HG02588 (cell line): ENCODE measurements around the gene LRRC30.

ENCODE experiments used
- ATAC-seq: cut with Tn5 transposase; IDR thresholded peaks from one replicate; pipeline ENCODE4 v1.9.1; 2021; ENCODE audit warnings: mild to moderate bottlenecking, moderate library complexity; ENCODE audit not compliant: unreplicated experiment

The LRRC30 gene

DNA sequence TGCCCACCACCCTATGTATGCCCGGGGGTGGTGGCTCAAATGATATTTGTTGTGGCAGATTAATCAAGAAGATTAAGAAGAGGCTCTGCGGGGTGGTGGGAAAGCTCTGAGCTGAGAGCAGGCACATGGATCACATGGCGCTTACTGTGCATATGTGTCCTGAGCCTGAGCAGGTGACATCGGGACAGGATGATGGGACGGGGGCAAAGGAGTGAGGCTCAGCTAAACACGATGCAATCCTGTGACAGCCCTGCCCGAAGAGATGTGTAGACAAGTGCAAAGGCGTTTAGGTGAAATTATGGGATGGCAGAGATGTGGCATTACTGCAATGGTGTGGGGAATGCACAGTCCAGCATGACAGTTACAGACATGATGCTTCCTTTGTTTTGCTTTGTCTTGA, 6.0 kb downstream of the LRRC30 start:
- no peak for ATAC-seq

DNA sequence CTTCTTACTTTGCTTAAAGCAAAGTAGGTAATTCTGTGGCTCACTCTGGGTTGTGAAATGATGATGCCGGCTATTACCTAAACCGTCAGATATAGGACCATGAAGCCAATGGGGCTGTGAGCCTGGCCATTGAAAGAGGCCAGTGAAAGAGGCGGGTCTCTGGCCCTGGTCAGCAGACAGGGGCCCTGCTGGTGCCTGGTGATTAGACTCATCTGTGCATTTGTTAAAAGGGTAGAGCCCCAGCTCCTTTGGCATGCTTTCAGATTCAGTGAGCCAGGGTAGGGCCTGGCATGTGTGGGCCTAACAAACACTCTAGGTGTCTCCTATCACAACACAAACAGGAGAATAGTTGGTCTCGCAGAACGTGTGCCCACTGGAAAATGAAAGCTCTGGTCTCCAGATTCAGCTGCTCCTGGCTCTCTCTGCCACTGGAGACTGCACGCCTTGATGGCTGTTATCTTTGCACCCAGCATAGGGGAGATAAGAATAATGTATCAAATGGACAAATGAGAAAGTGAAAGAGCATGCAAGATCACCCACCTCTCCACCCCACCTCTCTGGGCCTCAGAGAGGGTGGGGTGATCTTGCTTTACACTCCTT, 6.9 kb downstream of the LRRC30 start:
- no peak for ATAC-seq

DNA sequence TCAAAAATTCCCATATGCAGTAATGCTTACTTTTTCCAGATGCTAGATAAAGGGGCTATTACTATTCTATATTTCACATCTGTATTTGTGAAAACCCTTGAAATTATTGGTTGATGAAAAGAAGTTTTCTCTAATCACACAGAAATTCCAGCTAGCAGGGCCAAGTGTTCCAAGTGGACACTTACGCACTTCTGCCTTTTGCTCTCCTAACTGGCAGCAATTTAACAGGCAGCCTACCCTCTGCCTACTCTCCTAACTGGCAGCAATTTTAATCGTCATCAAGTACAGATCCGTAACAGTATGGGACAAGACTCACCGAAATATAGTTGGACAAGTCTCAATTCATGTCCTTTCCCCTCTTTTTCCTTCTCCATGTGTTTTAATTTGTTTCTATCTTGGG, 12.0 kb downstream of the LRRC30 start:
- ATAC-seq: no peak

DNA sequence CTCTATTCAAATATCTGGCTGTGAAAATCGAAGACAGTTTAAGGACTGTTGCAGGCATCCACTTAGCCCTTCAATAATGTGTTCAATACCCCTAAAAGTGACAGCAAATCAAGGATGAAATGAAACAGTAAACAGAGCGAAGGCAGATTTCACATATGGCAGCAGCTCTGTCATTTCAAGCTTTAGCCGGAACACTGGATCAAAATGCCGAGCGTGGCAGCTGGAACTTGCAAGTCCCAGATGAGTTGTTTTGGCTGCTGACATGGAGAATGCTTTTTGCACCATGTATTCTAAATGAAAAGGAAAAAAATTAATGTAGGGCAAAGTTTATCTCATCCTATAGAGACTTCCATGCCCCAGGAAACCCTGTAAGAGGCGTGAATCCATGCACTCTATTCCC, 18.0 kb downstream of the LRRC30 start:
- ATAC-seq: no peak

DNA sequence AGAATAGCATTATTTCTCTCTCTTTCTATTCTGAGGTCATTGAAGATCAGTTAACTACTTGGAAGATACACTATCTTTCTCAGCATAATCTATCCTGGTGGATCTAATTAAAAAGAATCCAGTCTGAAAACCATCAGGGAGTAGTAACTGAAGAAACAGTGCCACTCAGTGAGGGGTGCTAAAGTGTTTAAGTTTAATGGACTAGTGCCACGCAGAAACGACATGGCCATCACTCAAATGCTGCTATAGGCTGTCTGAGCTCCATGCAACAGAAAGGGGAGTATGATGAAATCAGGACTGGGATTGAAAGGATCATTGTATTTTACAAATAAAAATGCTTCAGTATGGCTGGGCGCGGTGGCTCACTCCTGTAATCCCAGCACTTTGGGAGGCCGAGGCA, 23.3 kb downstream of the LRRC30 start:
- ATAC-seq: no peak

DNA sequence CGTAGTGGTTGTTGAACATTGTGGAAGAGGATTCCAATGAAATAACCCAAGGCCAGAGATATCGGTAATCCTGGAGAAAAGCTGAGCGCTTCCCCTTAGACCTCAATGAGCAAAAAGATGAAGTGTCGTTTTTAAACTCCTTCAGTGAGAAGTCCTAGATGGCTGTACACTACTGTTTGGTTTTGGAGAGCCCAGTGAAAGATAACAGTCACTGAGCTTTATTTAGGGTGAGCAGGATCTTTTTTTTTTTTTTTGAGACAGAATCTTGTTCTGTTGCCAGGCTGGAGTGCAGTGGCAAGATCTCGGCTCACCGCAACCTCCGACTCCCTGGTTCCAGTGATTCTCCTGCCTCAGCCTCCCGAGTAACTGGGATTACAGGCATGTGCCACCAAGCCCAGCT, 24.2 kb downstream of the LRRC30 start:
- ATAC-seq: no peak

DNA sequence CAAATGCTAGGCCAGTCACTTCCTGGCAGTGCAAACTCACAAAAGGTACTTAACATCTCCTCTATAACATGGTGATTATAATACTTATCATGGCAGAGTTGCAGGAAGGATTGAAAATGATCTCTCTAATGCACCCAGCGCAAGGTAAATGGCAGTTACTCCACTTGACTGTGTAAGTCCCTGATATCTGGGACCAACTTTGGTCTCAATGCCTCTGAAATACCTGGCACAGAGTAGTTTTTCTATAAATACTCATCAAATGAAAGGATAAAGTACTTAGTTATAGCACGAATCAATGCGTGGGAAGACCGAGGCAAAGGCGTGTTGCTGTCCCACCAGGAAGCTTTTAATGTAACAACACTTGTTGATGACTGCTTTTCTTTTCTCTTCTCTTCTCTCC, 24.8 kb downstream of the LRRC30 start:
- ATAC-seq: no peak

DNA sequence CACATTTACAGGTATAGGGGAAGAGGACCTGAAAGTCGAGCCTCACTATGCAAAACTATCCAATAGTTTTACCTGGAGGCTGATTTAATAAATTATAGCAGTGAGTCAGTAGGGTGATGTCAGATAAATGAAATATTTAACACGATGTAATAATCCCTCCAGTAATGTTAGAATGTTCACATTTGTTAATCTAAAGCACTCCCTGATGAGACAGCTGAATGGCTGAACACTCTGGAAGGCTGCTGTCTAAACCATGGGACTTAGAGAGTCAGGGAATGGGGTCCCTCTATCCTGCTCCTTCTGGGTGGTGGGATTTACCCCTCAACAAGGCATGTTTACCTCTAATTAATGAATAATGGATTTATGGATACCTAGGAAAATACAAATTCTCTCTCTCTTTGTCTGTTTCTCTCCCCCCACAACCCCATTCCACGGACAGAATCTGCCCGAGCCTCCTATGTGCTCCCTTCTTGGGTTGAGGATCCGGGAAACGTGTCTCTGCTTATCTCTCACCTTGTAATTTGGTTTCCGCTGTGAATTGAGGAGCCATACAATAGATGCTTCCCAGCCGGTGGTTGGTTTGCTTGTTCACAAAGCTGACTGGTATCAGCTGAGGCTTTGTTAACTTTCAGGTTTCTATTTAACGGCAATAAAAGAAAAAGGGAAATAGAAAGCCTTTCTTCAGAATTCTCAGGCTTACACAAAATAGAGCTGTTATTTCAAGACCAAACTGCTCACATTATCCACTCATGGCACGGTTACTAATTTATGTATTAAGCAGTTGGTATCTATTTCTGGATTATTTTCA, 25.9 kb downstream of the LRRC30 start:
- ATAC-seq: no peak

DNA sequence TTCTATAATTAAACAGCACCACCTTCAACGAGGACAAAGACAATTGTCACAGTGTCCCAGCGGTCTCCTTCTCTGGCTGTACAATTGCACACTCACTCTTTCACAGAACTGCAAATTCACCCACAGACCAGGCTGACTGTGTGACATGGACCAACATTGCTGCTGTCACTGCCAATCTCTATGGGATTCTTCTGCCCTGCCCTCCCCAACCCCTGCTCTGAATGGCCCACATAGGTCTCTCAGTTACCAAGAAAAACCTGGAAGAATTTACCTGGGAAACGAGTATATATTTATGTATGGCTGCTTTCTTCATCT, 26.5 kb downstream of the LRRC30 start:
- no peak for ATAC-seq

DNA sequence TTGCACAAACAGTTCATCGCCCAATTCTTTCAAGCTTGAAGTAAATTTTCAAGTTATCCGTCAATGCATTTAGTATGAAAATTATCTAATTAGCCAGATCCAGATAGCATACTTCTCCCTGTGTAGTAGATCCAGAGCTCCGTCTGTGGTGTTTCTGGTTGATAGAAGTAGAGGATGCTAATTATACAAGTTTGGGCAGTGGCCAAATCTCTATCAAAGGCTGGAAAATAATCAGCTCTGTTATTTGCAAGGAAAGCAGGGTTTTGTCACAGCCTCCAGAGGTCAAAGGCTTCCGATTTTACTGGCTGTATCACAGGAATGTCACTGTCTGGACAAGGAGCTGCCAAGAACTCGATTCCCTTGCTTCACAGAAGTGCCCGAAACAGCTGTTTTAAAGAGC, 28.6 kb downstream of the LRRC30 start:
- ATAC-seq: no peak

DNA sequence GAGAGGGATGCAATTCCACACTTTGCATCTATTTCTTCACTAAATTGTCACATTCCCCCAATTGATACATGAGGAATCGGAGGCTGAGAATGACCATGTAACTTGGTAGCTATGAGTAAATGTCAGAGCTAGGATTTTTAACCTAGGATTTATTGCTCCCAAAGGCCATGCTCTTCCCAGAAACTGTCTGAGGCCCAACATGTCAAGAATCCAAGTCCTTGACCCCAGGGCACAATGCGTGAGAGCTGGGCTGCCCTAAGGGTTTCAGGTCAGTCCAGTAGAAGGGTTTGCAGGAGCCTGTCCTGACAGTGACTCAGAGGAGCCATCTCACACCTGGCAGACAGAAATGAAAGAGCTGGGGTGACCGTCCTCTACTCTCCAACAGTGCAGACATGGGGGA, 30.3 kb downstream of the LRRC30 start:
- ATAC-seq: no peak

DNA sequence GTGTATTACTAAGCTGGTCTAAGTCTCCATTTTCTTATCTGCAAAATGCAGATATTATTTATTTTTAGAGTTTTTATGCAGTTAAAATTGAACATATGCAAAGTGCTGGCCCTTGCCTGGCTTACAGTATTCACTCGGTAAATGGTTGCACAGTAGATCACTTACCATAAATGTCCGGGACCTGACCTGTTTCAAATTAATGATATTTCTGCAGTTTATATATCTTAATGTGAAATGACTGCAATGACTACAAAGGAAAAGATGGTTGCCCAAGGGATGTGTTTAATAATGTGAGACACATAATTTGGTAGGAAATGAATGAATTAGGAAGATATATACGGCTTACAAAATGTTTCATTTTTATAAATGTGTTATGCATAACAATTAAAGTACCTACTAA, 37.1 kb downstream of the LRRC30 start:
- no peak for ATAC-seq

DNA sequence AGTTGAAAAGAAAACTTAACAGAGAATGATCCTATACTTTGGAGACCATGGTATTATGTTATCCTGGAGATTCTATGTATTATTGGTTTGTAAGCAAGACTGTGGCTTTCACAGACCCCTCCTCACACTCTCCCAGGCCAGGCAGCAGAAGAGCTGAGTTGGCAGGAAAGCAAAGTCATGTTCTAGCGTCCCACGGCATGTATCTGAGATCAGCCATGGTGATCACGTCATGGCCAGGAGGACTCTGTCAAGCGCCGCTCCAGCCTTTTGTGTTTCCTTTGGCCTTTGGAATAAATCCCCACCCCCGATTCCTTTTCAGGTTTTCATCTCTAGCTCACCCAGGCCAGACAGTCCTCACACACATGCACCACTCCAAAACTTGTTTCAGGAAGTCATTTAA, 39.1 kb downstream of the LRRC30 start:
- no peak for ATAC-seq

DNA sequence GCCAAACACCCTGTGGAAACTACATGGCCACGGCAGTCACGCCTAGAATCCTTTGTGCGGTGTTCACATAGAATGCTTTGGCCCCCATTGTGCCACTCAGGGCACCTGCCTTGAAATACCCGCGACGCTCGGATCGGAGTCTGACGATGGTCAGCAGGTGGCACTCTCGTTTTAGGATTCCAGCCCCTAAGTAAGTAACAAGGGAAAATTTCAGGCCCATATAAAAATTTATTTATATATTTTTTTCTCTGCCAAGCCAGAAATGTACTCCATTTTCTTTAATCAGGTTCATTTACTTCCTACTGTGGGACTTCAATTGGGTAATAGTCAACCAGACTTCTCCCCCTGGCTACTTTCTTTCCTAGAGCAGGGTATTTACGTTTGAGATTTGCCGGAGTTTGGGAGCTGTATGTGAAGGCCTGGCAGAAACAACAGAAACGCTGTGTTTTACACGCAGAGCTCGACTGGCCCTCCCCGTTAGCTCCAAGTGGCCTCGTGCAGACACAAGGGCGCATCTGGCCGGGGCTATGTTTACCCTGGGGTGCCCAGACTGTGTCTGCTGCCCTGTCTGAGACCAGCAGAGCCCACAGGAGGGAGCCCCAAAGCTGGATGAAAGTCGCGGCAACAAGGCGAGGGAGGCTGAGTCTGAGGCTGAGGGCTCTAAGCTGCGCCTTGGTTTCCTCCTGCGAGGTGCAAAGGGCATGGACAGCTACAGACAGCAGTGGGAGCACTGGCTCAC, 41.6 kb downstream of the LRRC30 start:
- ATAC-seq: no peak

DNA sequence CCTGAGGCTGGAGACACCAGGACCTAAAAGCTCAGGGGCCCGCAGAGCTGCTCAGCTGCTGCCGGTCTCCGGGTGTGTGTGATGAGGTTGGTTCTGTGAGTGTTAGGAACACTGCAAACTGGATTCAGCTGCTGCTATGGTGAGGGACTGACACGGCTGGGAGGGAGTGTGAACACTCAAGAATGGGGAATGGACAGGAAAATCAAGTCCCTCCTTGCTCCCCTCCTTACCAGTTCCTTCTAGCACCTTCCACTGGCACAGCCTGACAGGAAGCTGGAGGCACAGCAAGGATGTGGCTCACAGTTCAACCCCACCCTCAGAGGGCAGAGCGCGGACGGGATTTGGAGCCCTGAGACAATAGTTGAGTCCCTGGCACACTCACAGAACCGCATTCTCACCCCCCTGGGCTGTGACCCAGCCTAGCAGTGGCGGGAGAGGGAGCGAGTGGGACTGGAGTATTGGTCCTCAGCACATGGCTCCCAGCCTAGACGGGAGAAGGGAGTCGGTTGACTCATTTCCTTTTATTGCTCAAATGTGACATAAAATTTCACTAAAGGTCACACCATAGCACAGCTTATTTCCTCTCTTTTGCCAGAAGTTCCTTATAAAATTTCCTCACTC, 42.5 kb downstream of the LRRC30 start:
- ATAC-seq: no peak

DNA sequence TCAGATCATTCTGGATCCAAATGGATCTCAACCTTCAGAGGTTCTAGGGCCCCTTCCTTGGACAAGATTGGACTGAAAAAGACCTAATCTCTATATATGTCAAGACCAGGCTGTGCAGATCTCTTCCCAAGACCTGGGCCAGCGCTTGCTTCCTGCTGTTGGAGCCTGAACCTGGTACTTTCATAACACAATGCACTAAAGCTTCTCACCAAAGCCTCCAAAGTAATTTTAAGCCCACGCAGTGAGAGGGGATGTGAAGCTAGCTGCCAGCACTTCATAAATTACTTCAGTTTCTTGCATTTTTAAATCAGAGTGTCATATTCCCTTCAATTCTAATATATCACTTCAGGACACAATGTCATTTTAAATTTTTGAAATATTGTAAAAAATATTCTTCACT, 50.7 kb downstream of the LRRC30 start:
- ATAC-seq: no peak
